Body of pancreas (tissue), 4 donors: ENCODE data around the gene SIAH3.

Experiments used
- POLR2A ChIP-seq, 3 donors: fragments of 450-650 bp; IDR thresholded peaks; one replicate each; pipeline ENCODE4 v1.6.1; 2016; ENCODE audit warnings: antibody characterized with exemption in 3 of 3, mild to moderate bottlenecking in 2 of 3
- TF ChIP-seq, protein P1 (sequence below), 7 experiments: fragments of 450-650 bp in 4 of 7; fragments of 200-600 bp in 3 of 7; sonication (generic) in 3 of 7; IDR thresholded peaks; one replicate each; pipeline ENCODE4 v1.5.1; 2016 to 2019; ENCODE audit warnings: antibody characterized with exemption in 7 of 7

- no peak for TF ChIP-seq POLR2A (IDR thresholded peaks at IDR 0.05)
- TF ChIP-seq, protein P1, sequence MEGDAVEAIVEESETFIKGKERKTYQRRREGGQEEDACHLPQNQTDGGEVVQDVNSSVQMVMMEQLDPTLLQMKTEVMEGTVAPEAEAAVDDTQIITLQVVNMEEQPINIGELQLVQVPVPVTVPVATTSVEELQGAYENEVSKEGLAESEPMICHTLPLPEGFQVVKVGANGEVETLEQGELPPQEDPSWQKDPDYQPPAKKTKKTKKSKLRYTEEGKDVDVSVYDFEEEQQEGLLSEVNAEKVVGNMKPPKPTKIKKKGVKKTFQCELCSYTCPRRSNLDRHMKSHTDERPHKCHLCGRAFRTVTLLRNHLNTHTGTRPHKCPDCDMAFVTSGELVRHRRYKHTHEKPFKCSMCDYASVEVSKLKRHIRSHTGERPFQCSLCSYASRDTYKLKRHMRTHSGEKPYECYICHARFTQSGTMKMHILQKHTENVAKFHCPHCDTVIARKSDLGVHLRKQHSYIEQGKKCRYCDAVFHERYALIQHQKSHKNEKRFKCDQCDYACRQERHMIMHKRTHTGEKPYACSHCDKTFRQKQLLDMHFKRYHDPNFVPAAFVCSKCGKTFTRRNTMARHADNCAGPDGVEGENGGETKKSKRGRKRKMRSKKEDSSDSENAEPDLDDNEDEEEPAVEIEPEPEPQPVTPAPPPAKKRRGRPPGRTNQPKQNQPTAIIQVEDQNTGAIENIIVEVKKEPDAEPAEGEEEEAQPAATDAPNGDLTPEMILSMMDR (IDR thresholded peaks at IDR 0.05) = no peak
Observed at GRCh38 chr13:45895881-45896280, 44.3 kb upstream of the SIAH3 start.
